HepG2 (cell line): ENCODE data around the gene TRNP1. TPM values are rescaled to one million over a fixed set of nuclear protein-coding genes. Genes with fewer than 3 reads are reported as not detected.

Source experiments
- ASH2L ChIP-seq: fragments of 300-600, 200-600 bp; sonication (generic); IDR thresholded peaks from 2 replicates; pipeline ENCODE4 v1.7.0; 2017; ENCODE audit warnings: low read depth, mild to moderate bottlenecking, moderate library complexity, mixed read lengths, low read length; ENCODE audit not compliant: insufficient read length
- BCL3 ChIP-seq: sonication (generic); formaldehyde crosslinking; IDR thresholded peaks from 2 replicates; pipeline ENCODE4 v1.5.1; 2020; ENCODE audit warnings: mild to moderate bottlenecking, missing genetic modification reagents, moderate library complexity
- DZIP1 ChIP-seq: sonication (generic); formaldehyde crosslinking; IDR thresholded peaks from 2 replicates; pipeline ENCODE4 v1.5.0; 2020; ENCODE audit warnings: mild to moderate bottlenecking, missing genetic modification reagents
- FIP1L1 ChIP-seq: fragments of 200-400 bp; formaldehyde crosslinking; IDR thresholded peaks from 2 replicates; pipeline ENCODE4 v1.6.1; 2018; ENCODE audit warnings: low read depth, mild to moderate bottlenecking, low read length, moderate library complexity, borderline replicate concordance; ENCODE audit not compliant: insufficient read depth
- MBD4 ChIP-seq: IDR thresholded peaks from 2 replicates; pipeline ENCODE4 v1.6.1; 2012; ENCODE audit warnings: low read length, inconsistent platforms, borderline replicate concordance
- NKX3-1 ChIP-seq: sonication (generic); formaldehyde crosslinking; IDR thresholded peaks from 2 replicates; pipeline ENCODE4 v1.5.0; 2020; ENCODE audit warnings: missing genetic modification reagents
- PREB ChIP-seq: sonication (generic); formaldehyde crosslinking; IDR thresholded peaks from 2 replicates; pipeline ENCODE4 v1.4.0; 2020; ENCODE audit warnings: missing genetic modification reagents
- RARG ChIP-seq: sonication (generic); formaldehyde crosslinking; IDR thresholded peaks from 2 replicates; pipeline ENCODE4 v1.4.0; 2020; ENCODE audit warnings: low read depth, mild to moderate bottlenecking, missing genetic modification reagents
- RBM22 ChIP-seq: fragments of 200-400 bp; formaldehyde crosslinking; optimal IDR thresholded peaks from 2 replicates; pipeline ENCODE3; 2017; ENCODE audit warnings: mild to moderate bottlenecking, low read length, moderate library complexity
- SMARCC2 ChIP-seq: fragments of 450-650 bp; IDR thresholded peaks from 2 replicates; pipeline ENCODE4 v1.6.1; 2017; ENCODE audit warnings: antibody characterized with exemption, mild to moderate bottlenecking
- TFE3 ChIP-seq: IDR thresholded peaks from 2 replicates; pipeline ENCODE4 v1.6.1; 2016
- ZNF138 ChIP-seq: sonication (generic); formaldehyde crosslinking; IDR thresholded peaks from 2 replicates; pipeline ENCODE4 v1.5.0; 2020; ENCODE audit warnings: mild to moderate bottlenecking, low read depth, missing genetic modification reagents
- ZNF275 ChIP-seq: sonication (generic); formaldehyde crosslinking; IDR thresholded peaks from 2 replicates; pipeline ENCODE4 v1.8.0; 2022; ENCODE audit warnings: missing genetic modification reagents, mild to moderate bottlenecking, inconsistent platforms, borderline replicate concordance
- ZNF280B ChIP-seq: sonication (generic); formaldehyde crosslinking; IDR thresholded peaks from 2 replicates; pipeline ENCODE4 v1.5.0; 2020; ENCODE audit warnings: missing genetic modification reagents, mild to moderate bottlenecking, borderline replicate concordance
- ZNF317 ChIP-seq: sonication (generic); formaldehyde crosslinking; IDR thresholded peaks from 2 replicates; pipeline ENCODE4 v1.5.0; 2020; ENCODE audit warnings: mild to moderate bottlenecking, missing genetic modification reagents
- ZNF382 ChIP-seq: sonication (generic); formaldehyde crosslinking; IDR thresholded peaks from 2 replicates; pipeline ENCODE4 v1.5.0; 2020; ENCODE audit warnings: missing genetic modification reagents, mild to moderate bottlenecking, borderline replicate concordance
- ZNF556 ChIP-seq: sonication (generic); formaldehyde crosslinking; IDR thresholded peaks from 2 replicates; pipeline ENCODE4 v1.4.0; 2020; ENCODE audit warnings: mild to moderate bottlenecking, missing genetic modification reagents, borderline replicate concordance
- ZNF562 ChIP-seq: sonication (generic); formaldehyde crosslinking; IDR thresholded peaks from 2 replicates; pipeline ENCODE4 v1.8.0; 2022; ENCODE audit warnings: missing genetic modification reagents, borderline replicate concordance
- ZNF563 ChIP-seq: sonication (generic); formaldehyde crosslinking; IDR thresholded peaks from 2 replicates; pipeline ENCODE4 v1.8.0; 2022; ENCODE audit warnings: mild to moderate bottlenecking, moderate library complexity, missing genetic modification reagents
- polyA plus RNA-seq, 8 experiments: library from polyadenylated mRNA; depleted of rRNA in 3 of 8; stranded (reverse) in 7 of 8; unstranded in 1 of 8; fragments of >200 nt; fragmentation: Illumina TruSeq in 4 of 8; extraction: Trizol in 4 of 8; gene quantifications; 2 replicates each; pipeline versions ENCODE4 v1.2.1 to v1.2.3, GENCODE V29; 2011 to 2016; ENCODE audit warnings: low read depth in 4 of 8, missing spikeins in 1 of 8, mixed read lengths in 1 of 8; ENCODE audit not compliant: insufficient read depth in 1 of 8
- total RNA-seq, 5 experiments: library from RNA; depleted of rRNA; stranded (reverse); fragments of >200 nt; fragmentation: Illumina TruSeq; extraction: Trizol; gene quantifications; 2 replicates each; pipeline ENCODE4 v1.2.3, GENCODE V29; 2016; ENCODE audit warnings: low read depth in 1 of 5

TRNP1 gene
- total and polyA plus RNA-seq, 2 of the 13 experiments (the other 11 are each of a cell fraction or from before 2014, with no cell fraction given), result 42.0 to 158 TPM

GRCh38 chr1:27003745-27004470 is 10.4 kb downstream of the TRNP1 start (continued):
- TF ChIP-seq ZNF317 (CRISPR knock-in tag) (no peak), FIP1L1 (0 out of 2 replicates have a peak, but pooled peaks have one; percentile 56), MBD4 (0 out of 2 replicates have a peak, but pooled peaks have one; percentile 11), BCL3 (CRISPR knock-in tag) (no peak), ASH2L (no peak), ZNF280B (CRISPR knock-in tag) (no peak), SMARCC2 (no peak), TFE3 (CRISPR knock-in tag) (no peak), ZNF563 (no peak), PREB (CRISPR knock-in tag) (no peak), ZNF562 (CRISPR knock-in tag) (no peak), RARG (CRISPR knock-in tag) (no peak), ZNF138 (no peak), ZNF275 (no peak), RBM22 (peak; percentile 63), ZNF556 (no peak), NKX3-1 (CRISPR knock-in tag) (no peak), DZIP1 (no peak), ZNF382 (no peak)
